ENCODE results near the gene CLDN18. TPM values are rescaled to one million over a fixed set of nuclear protein-coding genes. Genes with fewer than 3 reads are reported as not detected.

Gene CLDN18
- total and polyA plus RNA-seq, 2 of the 8 experiments (the other 6 are each of a cell fraction or from before 2014, with no cell fraction given) = not detected

DNA sequence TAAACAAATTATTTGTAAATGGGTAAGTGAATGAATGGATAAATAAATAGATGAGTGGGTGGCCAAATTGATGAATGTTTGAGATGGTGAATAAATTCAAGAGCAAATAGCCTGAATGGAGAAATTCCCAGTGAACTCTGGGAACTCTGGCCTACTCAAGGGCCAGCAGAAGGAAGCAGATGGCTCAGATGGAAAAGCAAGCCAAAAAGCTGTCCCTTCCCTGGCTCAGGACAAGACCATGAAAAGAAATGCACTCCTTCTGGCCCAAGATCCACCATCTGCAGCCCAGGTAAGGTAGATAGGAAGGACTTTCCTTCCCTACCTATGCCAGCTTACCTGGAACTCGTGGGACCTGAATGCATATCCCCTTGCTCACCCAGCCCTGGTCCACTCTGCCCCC, 37.6 kb upstream of the CLDN18 start (continued):
- TF ChIP-seq, protein P1, sequence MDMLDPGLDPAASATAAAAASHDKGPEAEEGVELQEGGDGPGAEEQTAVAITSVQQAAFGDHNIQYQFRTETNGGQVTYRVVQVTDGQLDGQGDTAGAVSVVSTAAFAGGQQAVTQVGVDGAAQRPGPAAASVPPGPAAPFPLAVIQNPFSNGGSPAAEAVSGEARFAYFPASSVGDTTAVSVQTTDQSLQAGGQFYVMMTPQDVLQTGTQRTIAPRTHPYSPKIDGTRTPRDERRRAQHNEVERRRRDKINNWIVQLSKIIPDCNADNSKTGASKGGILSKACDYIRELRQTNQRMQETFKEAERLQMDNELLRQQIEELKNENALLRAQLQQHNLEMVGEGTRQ (IDR thresholded peaks at IDR 0.05; ENCODE audit: low read length) = no peak
- TF ChIP-seq EZH2 (IDR thresholded peaks at IDR 0.05; ENCODE audit: low read depth, low read length, severe bottlenecking) = no peak
- TF ChIP-seq, protein P2, sequence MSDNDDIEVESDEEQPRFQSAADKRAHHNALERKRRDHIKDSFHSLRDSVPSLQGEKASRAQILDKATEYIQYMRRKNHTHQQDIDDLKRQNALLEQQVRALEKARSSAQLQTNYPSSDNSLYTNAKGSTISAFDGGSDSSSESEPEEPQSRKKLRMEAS (IDR thresholded peaks at IDR 0.05) = no peak
- no peak for TF ChIP-seq JUN (IDR thresholded peaks at IDR 0.05; ENCODE audit: low read depth, low read length)
